GM12891 (cell line): ENCODE data around the gene RIN3.

Source experiments
- POLR2A ChIP-seq: IDR thresholded peaks from 2 replicates; pipeline ENCODE4 v1.6.1; 2011; ENCODE audit warnings: low read depth, low read length, control low read depth
- POLR2AphosphoS5 ChIP-seq: IDR thresholded peaks from 2 replicates; pipeline ENCODE4 v1.6.1; 2011; ENCODE audit warnings: low read depth, low read length, control low read depth

GRCh38 chr14:92645841-92646478 lies 132.4 kb downstream of the RIN3 start:
- TF ChIP-seq POLR2A (no peak), POLR2AphosphoS5 (no peak)
